Uterus (tissue), 4 donors: ENCODE data around the gene XRCC4. TPM values are rescaled to one million over a fixed set of nuclear protein-coding genes. Genes with fewer than 3 reads are reported as not detected.

Experiments
- DNase-seq, 2 donors: peaks; one replicate each; pipeline ENCODE4 v3.0.0-alpha.2; 2019 to 2020
- H3K27ac ChIP-seq, 2 donors: fragments of 200-600 bp; sonication (generic); 1 replicate in 1 of 2; 2 replicates in 1 of 2; pipeline ENCODE4 v1.5.1; 2016 to 2018
- H3K27me3 ChIP-seq, 2 donors: fragments of 200-600 bp; sonication (generic); one replicate each; pipeline ENCODE4 v1.5.1; 2018 to 2019; ENCODE audit warnings: control low read depth in 1 of 2
- H3K36me3 ChIP-seq, 2 donors: fragments of 200-600 bp; sonication (generic); one replicate each; pipeline ENCODE4 v1.5.1; 2019; ENCODE audit warnings: control low read depth in 1 of 2
- H3K4me1 ChIP-seq, 2 donors: fragments of 200-600 bp; sonication (generic); one replicate each; pipeline ENCODE4 v1.5.1; 2018 to 2019; ENCODE audit warnings: control low read depth in 1 of 2
- H3K4me3 ChIP-seq, 2 donors: fragments of 200-600 bp; sonication (generic); 1 replicate in 1 of 2; 2 replicates in 1 of 2; pipeline ENCODE4 v1.5.1; 2018 to 2019; ENCODE audit warnings: mild to moderate bottlenecking in 1 of 2
- H3K9me3 ChIP-seq, 2 donors: fragments of 200-600 bp; sonication (generic); one replicate each; pipeline ENCODE4 v1.5.1; 2019; ENCODE audit warnings: control low read depth in 1 of 2
- CTCF ChIP-seq, 4 experiments: fragments of 200-600 bp in 2 of 4; fragments of 450-650 bp in 2 of 4; sonication (generic) in 2 of 4; IDR thresholded peaks; one replicate each; pipeline ENCODE4 v1.5.1; 2016 to 2019; ENCODE audit warnings: antibody characterized with exemption in 4 of 4, mild to moderate bottlenecking in 2 of 4, moderate library complexity in 1 of 4
- POLR2A ChIP-seq, 2 donors: fragments of 450-650 bp; IDR thresholded peaks; one replicate each; pipeline ENCODE4 v1.6.1; 2016; ENCODE audit warnings: antibody characterized with exemption in 2 of 2, mild to moderate bottlenecking in 1 of 2, moderate library complexity in 1 of 2
- intact Hi-C: fragments of 100-400 bp; cut with DNase I; formaldehyde crosslinking; loops from one replicate; pipeline ENCODE4 v1.15.1; 2023; ENCODE audit warnings: low total_unique reads
- total RNA-seq, 4 donors: library from RNA; depleted of rRNA in 3 of 4; stranded (reverse); fragments of >200 nt in 3 of 4; gene quantifications; one replicate each; pipeline versions ENCODE4 v1.1.0 to v1.2.4, GENCODE V29; 2014 to 2023
- donor health status: DM: yes; HTN: yes; CAD: no.

Gene XRCC4
- total RNA-seq, 4 donors from 2014 or later: 1.3 to 12.2 (median 5.5) TPM; not detected in 1

- intact Hi-C loops: no loop called here
- Histone ChIP-seq H3K4me3 (no peak overlapping the region), H3K27ac (no peak overlapping the region), H3K9me3 (no peaks in the 10 kb centered on the region), H3K27me3 (no peaks in the 10 kb centered on the region), H3K4me1 (no peaks in the 10 kb centered on the region), H3K36me3 (no peaks in the 10 kb centered on the region)
- no peak for DNase-seq
- TF ChIP-seq POLR2A (IDR thresholded peaks at IDR 0.05) (no peak), CTCF (IDR thresholded peaks at IDR 0.05) (no peak)
Observed at GRCh38 chr5:83370957-83371356, 293.6 kb downstream of the XRCC4 start.

- Histone ChIP-seq H3K27me3 (no peaks in the 10 kb centered on the region), H3K36me3 (no peaks in the 10 kb centered on the region), H3K4me1 (no peaks in the 10 kb centered on the region), H3K4me3 (no peak overlapping the region), H3K27ac (no peak overlapping the region), H3K9me3 (no peaks in the 10 kb centered on the region)
- TF ChIP-seq CTCF (IDR thresholded peaks at IDR 0.05) (no peak), POLR2A (IDR thresholded peaks at IDR 0.05) (no peak)
- no peak for DNase-seq
- intact Hi-C loops: no loop called here
Observed at GRCh38 chr5:83371726-83372125, 294.4 kb downstream of the XRCC4 start.

DNA sequence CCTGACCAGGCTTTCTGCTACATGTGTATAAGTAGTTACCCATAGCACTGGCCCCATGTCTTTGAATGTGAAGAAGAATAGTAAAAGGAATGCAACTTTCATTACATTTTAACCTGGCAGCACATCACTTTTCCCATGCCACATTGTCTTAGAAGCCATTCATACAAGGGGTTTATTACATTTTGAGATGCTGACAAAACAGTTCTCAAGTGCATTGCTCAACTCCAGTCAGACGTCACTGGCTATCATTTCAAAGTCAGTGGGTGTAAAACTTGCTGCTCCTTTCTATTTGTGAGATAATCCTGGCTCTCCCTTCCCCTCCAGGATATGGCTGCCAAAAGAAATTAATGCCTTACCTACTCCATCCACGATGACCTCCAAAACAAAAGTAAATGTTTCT, 297.2 kb downstream of the XRCC4 start:
- Histone ChIP-seq H3K4me3 (no peak overlapping the region), H3K36me3 (no peaks in the 10 kb centered on the region), H3K9me3 (no peaks in the 10 kb centered on the region), H3K27me3 (no peaks in the 10 kb centered on the region), H3K4me1 (no peaks in the 10 kb centered on the region), H3K27ac (peak overlapping the region in 1 of 2 donors; percentile 47)
- DNase-seq: peak; percentile 42
- no peak for TF ChIP-seq POLR2A (IDR thresholded peaks at IDR 0.05)
- no peak for TF ChIP-seq CTCF (IDR thresholded peaks at IDR 0.05)
- intact Hi-C loops: no loop called here

DNA sequence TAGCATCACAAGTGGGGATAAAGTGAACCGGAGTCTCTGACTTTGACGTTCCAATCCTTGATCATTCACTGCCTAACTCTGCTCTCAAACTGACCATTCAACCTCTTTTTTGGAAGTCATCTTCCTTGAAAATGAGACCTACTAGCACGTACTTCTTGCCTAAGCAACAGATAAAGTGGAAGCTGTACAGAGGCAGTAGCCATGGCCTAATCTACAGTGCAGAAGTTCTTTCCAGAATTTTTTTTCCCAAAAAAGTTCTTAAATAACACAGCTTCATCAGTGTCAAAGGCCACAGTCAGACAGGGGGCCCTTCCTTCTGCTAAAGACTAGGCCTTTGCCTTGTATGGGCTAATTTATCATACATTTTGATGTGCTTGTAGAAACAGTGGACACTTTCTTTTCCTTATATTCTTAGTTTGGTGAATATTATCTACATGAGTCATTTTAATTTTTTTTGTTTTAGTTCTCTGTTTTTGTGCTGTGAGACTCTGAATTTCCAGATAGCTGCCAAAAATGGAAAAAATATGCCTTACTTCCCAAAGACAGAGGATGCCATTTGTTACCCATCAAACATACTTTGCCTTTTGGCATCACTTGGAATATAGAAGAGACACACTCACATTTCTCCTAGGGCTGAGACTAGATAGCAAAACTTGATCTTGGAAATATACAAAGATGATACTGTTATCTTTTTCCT, 297.9 kb downstream of the XRCC4 start:
- no peaks in the 10 kb centered on the region for H3K9me3 ChIP-seq
- H3K4me3 ChIP-seq: no peak overlapping the region
- no peak for TF ChIP-seq POLR2A (IDR thresholded peaks at IDR 0.05)
- no peak for TF ChIP-seq CTCF (IDR thresholded peaks at IDR 0.05)
- H3K27ac ChIP-seq: peak overlapping the region in 1 of 2 donors; percentile 47
- H3K4me1 ChIP-seq: no peaks in the 10 kb centered on the region
- no peaks in the 10 kb centered on the region for H3K27me3 ChIP-seq
- DNase-seq: no peak
- H3K36me3 ChIP-seq: no peaks in the 10 kb centered on the region
- intact Hi-C loops: no loop called here

DNA sequence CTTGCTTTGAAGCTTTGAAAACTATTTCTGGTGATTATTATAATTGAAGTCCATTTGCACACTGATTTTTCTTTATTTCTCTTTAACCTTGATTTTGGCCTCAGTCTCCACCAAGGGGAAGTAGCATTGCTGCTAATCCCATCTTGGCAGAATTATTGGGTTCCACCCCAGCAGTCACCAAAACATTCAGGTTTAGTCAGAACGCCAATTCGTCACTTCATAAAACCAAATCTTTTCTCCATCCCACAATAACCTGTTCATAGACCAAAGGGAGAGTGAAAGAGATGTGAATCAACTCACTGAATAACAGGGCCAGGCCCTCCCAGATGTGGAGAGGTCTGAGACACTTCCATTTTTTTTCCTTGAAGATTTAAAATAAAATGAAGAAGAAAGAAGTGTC, 299.1 kb downstream of the XRCC4 start:
- Histone ChIP-seq H3K4me1 (no peaks in the 10 kb centered on the region), H3K27ac (peak overlapping the region in 1 of 2 donors; percentile 1), H3K27me3 (no peaks in the 10 kb centered on the region), H3K4me3 (no peak overlapping the region), H3K36me3 (no peaks in the 10 kb centered on the region), H3K9me3 (no peaks in the 10 kb centered on the region)
- no peak for TF ChIP-seq POLR2A (IDR thresholded peaks at IDR 0.05)
- TF ChIP-seq CTCF (IDR thresholded peaks at IDR 0.05): no peak
- DNase-seq: no peak
- intact Hi-C loops: no loop called here
